Measurements from ENCODE around the gene ZHX3.

ZHX3 gene, protein sequence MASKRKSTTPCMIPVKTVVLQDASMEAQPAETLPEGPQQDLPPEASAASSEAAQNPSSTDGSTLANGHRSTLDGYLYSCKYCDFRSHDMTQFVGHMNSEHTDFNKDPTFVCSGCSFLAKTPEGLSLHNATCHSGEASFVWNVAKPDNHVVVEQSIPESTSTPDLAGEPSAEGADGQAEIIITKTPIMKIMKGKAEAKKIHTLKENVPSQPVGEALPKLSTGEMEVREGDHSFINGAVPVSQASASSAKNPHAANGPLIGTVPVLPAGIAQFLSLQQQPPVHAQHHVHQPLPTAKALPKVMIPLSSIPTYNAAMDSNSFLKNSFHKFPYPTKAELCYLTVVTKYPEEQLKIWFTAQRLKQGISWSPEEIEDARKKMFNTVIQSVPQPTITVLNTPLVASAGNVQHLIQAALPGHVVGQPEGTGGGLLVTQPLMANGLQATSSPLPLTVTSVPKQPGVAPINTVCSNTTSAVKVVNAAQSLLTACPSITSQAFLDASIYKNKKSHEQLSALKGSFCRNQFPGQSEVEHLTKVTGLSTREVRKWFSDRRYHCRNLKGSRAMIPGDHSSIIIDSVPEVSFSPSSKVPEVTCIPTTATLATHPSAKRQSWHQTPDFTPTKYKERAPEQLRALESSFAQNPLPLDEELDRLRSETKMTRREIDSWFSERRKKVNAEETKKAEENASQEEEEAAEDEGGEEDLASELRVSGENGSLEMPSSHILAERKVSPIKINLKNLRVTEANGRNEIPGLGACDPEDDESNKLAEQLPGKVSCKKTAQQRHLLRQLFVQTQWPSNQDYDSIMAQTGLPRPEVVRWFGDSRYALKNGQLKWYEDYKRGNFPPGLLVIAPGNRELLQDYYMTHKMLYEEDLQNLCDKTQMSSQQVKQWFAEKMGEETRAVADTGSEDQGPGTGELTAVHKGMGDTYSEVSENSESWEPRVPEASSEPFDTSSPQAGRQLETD

DNA sequence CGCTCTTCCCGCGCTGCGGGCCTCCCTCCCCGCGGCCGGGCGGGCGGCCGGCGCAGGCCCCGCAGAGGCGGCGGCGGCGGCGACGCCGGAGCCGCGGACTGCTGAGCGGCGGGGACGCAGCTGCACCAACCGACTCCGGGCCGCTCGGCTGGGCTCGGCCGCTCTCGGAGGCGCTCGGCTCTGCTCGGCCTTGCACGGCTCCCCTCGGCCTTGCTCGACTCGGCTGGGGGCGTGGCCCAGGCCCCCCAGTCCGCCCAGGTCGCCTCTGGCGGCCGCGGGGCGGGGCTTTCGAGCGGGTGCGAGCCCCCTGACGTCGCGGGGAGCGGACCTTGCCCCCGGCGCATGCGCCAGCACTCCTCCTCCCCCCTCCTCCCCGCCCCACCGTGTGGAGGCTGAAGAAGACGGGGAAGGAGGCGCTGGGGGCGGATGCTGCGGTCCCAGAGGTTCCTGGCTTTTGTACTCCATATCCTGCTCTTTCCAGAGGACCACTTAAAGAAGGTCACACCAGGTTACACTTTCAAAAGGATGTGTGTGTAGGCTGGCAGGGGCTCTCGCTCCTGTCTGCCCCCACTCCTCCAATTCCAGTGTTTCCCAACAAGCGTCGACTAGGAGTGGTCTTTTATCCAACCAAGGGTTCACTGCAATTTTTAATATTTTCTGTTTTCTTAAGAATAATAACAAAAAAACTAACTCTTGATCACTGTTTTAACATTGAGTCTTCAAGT, at the start of gene ZHX3:
ZHX3 (minus strand) TSS at position 186 of the 725 bp plus-strand sequence. CDS start 112,815 bp downstream, outside the sequence.
- DNase-seq (ENCODE audit: low read depth in 1 of 2, low spot score in 1 of 2): peak; percentile 96 to 97

DNA sequence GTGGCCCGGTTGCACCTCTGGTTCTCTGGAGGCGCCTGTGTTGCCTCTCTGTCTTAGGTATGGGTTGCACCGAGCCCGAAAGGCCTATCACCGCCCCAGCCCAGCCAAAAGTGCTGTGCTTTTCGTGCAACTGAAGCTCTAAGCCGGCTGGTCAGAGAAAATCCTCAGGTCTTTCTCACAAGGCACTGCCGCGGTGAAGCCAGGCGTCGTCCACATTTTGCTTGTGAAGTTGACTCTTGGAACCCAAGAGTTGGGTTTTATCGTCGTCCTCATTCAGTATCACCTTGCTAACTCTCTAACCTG, 49.8 kb upstream of the ZHX3 start:
- no peak for DNase-seq (ENCODE audit: low read depth in 1 of 2, low spot score in 1 of 2)

DNA sequence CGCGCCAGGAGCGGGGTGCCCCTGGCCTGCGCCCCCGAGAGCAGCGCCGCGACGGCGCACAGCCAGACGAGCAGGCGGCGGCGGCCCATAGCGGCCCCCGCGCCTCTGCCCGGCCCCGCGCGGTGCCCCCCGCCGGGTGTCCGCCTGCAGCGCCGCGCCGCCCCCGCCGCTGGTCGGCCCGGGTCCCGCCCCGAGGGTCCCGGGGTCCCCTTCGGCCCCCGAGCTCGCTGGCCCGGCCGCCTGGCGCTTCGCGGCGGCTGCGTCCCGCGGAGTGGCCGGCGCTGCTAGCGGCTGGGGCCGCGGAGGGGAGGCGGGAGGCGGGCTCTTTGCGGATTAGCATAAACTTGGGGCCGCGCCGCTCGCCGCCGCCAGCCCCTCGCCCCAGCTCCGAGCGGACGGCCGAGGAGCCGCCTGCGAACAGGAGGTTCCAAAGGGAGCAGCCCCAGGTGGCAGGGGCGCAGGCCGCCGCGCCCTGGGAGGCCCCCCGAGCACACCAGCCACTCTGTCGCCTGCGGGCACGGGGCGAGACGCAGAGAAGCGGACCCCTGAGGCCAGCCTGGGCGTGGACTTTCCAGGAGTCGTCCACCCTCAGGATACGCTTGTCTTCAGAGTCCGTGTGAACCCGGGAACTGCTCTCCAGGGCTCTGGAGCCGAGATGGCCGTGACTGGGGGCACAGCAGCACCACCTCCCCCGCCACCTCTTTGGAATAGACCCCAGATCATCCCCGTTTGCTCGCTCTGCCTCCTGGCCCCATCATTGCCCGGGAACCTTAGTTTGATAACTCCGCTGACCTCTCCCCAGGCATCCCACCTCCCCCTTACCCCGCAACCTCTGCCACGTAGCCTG, 49.2 kb upstream of the ZHX3 start, which contains the start of gene EMILIN3:
EMILIN3 (minus strand) TSS at position 273 of the 847 bp plus-strand sequence; CDS start at position 89, 184 bp downstream.
- DNase-seq (ENCODE audit: low read depth in 1 of 2, low spot score in 1 of 2): no peak

DNA sequence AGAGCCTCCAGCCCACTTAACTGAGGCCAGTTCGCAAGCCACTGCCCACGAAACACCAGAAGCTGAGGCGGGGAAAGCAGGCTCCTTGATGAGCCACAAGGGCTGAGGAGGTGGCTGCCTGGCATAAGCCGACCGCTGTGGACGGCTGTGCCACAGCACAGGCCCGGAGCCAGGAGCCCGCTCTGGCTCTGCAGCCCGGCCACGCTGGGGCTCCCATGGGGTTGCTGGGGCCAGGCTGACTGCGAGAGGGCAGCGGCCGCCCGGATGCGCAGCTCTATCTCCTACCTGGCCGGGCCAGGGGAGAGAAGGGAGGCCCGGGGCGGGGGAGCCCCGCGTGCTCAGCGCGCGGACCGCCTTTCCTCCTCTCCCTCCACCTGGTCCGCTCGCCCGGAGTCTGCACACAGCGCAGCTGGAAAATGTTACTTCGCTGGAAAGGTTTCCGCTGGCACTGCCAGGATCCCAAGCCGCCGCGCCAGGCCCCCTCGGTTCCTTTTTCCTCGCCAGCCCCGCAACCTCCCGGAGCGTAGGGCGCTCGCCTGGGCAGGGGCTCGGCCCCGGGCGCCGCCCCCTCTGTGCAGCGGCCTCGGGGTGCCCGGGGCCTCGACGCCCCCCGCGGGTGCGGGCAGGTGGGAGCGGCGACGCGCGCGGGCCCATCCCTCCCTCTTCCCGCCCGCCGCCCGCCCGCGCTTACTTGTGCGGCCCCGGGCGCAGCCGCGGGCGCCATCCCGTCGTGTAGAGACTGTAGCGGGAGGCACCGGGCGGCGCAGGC, 48.4 kb upstream of the ZHX3 start:
- no peak for DNase-seq (ENCODE audit: low read depth in 1 of 2, low spot score in 1 of 2)

DNA sequence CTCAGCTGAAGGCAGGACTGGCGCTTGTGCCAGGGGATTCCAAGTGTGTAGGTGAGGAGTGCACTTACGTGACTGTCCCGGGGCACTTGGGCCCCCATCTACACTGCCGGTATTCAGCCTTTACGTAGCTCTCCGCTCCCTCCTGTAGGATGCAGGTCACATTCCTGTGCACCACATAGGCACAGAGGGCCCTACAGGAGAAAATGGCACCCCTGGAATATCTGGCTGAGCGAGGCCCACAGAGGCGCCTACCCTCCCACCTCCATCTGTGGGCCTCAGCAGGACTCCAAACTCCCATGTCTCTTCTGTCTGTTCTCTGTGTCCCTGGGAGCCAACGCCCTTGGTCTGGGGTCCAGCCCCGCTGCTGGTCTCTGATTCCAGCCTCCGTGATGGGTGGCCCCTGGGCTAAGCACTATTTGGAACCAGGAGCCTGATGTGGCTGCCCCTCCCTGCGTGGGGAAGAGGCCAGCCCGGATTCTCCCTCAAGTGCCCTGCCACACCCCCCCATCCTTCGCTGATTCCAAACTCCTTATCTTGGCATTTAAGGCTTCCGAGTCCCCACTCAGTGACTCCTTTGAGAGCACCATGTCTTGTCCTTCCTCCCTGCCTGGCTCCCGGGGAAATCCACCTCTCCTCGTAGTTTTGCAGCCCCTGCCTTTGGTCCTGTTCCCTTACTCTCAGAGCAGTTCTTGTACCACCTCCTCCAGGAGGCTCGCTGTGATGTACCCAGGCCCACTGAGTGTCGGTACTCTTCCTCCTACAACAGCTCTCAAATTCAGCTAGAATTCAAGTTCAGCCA, 47.6 kb upstream of the ZHX3 start:
- no peak for DNase-seq (ENCODE audit: low read depth in 1 of 2, low spot score in 1 of 2)

DNA sequence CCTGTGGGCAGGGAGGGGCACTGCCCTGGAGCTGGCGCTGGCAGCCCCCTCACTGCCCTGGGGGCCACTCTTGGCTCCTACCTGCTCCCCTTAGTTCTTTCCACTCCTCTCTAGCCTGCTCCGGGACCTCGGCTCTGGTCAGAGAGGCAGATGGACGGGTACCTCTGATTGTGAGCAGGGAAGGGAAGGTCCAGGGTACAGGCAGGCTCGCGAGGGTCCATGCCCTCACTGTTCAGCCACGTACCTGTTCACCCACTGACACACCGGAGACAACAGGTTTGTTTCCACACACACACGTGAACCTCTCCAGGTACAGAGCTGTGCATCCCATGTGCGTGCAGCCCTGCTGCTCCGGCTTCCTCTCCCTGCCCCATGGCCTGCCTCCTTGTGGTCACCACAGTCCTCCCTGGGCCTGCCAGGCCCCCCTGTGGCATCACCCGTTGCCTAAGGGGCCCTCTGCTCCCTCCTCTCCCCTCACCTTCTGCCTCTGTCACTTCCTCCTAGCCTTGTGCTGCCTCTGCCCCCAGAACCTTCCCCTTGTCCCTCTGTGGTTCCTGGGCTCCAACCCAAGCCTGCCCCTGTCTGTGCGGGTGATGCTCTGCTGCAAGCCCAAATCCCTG, 46.8 kb upstream of the ZHX3 start:
- no peak for DNase-seq (ENCODE audit: low read depth in 1 of 2, low spot score in 1 of 2)

DNA sequence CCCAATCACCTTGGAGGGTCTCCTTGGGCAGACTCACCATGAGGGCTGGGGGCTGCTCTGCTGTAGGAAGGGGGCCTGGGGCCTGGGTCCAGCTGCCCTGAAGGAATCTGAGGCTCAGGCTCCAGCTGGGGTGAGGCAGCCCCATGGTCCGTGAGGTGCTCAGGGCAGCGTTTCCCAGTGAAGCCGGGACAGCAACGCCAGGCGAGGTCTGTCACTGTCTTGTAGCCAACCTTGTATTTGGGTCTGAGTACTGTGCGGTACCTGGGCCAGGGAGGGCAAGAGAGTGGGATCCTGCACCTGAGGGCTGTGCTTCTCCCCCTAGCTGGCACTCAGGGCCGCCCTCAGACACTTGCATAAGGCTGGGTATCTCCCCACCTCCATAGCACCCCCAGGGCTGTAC, 46.1 kb upstream of the ZHX3 start:
- DNase-seq (ENCODE audit: low read depth in 1 of 2, low spot score in 1 of 2): no peak

DNA sequence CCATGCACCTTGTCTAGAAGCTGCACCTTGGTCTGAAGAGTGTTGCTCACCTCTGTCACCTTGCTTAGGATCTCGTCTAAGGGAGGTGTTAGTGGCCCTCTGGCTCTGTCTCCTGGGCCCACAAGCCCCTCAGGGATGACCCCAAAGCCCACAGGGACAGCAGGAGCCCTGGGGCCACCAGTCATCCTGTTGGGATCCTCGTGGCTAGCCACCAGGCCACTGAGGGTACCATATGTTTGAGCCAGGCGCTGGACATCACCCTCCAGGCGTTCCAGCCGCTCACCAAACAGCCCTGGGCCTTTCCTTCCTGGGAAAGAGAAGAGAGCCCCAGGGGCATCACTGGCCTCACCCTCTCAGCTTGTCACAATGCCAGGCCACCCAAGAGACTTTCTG, 45.2 kb upstream of the ZHX3 start:
- no peak for DNase-seq (ENCODE audit: low read depth in 1 of 2, low spot score in 1 of 2)

DNA sequence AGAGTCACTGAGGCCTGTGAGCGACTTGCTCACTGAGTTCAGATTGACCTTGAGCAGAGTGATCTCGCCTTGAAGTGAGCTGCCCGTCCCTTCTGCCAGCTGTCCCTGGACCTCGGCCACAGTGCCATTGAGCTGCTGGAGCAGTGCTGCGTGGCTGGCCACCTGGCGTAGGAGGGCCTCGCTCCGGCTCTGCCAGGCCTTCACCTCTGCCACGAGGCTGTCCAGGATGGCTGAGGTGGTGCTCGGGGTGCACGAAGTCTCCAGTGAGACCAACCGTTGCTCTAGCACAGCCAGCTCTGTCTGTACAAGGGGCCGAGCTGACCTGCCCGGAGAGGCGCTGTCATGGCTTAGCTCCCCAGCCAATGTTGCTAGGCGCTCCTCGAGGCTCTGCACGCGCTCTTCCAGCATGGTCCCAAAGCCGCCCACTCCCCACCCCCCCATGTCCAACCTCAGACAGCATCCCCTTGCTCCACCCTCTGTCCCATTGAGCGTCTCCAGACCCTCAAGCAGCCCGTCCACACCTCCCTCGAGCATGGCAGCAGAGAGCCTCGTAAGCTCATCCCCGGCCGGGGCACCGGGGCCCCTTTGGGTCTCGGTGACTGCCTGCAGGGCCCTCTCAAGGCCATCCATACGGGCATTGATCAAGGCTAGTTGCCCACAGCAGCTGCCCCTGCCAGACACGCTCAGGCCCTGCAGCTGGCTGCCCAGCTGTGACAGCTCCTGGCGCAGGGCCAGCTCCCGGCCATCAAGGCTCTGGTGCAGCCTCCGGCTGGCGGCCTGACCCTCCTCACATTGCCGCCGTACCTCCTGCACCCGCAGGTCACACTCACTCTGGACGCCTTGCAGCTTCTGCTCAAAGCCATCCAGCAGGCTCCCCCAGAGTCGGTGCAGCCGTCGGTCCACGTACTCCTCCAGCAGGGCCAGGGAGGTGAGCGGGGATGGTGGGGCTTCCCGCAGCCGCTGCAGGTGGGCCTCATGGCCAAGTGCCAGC, 44.5 kb upstream of the ZHX3 start:
- DNase-seq (ENCODE audit: low read depth in 1 of 2, low spot score in 1 of 2): no peak

DNA sequence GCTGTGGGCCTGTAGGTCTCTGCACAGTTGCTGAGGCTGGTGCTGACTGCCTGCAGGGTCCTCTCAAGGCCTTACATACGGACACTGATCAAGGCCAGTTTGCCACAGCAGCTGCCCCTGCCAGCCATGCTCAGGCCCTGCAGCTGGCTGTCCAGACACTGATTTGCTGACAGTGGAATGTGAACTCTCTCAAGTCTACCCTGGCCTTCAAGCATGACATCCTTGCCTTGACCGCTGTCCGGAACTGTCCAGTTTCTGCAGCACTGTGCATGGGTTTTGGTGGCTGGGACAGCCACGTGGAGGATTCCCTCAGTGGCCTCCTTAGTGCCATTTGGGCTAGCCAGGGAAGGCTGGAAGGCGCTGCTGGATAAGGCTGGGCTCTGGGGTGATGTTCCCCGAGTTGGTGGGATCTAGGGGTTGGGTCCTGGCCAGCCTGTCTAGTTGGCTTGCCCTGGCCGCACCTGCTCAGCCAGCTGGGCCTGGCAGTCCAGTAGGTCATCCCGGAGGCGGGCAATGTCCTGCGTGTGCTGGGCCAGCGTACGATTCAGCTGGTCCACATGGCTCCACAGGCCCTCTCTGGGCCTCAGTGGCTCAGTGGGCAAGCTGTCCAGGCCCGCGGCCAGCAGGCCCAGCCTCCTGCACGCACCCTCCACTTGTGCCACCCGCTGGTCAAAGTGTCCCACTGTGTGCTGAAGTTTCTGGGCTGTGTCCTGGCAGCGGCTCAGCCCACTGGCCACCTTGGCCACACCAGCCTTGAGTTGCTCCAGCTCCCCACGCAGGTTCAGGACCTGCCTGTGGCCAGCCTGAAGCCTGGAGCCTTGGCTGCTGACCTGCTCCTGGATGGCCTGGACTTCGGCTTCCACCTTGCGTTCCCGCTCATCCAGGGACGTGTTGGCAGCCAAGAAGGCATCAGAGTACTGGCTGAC, 43.6 kb upstream of the ZHX3 start:
- no peak for DNase-seq (ENCODE audit: low read depth in 1 of 2, low spot score in 1 of 2)

DNA sequence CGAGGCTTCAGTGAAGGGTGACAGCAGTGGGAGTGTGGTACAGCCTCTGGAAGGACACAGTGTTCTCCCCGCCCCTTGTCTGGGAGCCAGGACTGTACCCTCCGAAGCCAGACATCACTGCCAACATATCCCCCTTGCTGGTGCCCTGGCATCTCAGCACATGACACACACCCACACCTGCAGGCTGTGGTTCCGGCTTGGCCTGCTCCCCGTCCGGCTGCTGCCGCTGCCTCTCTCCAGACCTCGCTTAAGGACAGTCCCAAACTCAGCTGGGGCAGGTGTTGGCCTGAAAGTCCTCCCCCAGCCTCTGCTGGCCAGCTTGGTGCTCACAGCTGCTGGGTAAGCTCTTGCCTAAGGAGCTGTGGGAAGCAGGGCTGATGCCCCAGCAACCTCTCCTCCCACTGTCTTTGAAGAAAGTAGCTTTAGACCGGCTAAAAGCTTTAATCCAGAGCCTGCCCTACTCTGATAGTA, 42.0 kb upstream of the ZHX3 start:
- no peak for DNase-seq (ENCODE audit: low read depth in 1 of 2, low spot score in 1 of 2)

DNA sequence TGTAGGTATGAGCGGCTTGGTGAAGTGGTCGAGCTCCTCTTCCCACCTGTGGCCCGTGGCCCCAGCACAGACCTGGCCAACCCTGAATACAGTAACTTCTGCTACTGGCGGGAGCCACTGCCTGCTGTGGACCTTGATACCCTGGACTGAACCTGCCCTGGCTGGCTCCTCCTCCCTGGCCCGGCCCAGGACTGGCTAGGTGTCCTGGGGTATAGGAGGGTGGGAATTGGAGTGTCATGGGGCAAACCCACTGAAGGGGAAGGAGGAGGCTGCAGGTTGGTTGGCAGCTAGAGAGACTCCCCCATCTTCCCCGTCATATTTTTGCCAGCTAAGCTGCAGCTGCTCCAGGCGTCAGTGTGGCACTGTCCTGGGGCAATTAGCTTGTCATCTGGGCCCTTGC, 41.2 kb upstream of the ZHX3 start:
- no peak for DNase-seq (ENCODE audit: low read depth in 1 of 2, low spot score in 1 of 2)

DNA sequence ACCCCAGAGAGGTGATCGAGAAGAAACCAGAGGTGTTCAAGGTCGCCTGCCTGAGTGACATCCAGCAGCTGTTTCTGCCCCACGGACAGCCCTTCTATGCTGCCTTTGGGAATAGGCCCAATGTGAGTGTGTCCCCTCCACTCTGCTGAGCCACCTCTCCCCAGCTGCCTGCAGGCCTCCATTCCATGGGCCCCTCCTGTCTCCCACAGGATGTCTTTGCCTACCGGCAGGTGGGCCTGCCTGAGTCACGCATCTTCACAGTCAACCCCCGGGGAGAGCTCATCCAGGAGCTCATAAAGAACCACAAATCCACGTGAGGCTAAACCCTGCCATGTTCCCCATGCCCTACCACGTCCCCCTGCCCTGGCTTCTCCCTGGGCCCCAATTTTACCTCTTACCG, 40.7 kb upstream of the ZHX3 start:
- DNase-seq (ENCODE audit: low read depth in 1 of 2, low spot score in 1 of 2): no peak

DNA sequence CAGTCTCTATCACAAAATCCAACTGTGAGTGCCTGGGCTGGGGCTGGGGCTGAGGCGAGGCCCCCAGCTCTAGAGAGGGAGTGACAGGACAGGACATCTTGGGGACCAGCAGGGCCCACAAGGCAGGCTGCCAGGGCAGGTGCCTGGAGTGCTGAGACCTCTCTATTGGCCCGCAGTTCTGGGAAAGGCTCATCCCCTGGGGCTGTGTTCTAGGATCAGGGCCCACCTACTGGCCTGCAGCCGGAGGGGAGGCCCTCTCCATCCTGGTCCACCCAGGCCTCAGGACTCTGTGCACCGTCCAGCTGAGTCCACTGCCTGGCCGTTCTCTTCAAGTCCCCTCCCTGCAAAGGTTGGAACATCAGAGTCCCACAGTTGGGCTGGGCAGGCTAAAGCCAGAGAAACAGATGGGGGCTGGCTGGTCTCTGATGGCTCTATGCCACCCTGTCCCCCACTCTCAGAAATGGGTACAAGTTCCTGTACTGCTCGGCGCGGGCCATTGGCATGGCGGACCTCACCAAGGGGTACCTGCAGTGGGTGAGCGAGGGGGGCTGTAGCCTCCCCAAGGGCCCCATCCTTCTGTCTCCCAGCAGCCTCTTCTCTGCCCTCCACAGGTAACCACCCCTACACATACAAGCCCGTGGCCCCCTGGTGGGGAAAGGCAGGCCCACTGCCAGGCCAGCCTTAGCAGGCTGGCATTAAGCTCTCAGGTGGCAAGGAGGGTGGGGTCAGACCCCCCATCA, 40.1 kb upstream of the ZHX3 start:
- DNase-seq (ENCODE audit: low read depth in 1 of 2, low spot score in 1 of 2): no peak

DNA sequence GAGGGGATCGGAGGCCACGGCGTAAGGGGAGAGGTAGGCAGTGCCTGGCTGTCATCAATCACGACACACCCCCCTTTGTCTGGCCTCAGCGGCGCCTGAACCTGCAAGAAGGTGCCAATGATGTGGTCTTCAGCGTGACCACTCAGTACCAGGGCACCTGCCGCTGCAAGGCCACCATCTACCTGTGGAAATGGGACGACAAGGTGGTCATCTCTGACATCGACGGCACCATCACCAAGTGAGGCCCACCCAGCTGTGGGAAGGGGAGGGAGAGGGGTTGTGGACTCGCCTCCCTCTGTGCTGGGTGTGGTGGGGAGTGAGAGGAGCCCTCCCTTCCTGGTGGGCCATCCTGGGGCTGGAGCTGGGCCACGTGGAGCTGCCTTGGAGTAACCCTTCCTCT, 39.4 kb upstream of the ZHX3 start:
- DNase-seq (ENCODE audit: low read depth in 1 of 2, low spot score in 1 of 2): no peak

Measured in stimulated activated CD4-positive, alpha-beta T cell treated with anti-CD3 and anti-CD28 coated beads, Interleukin-15, amount 100 ng/mL, for 1 hour (primary cell).